CD4-positive, alpha-beta T cell treated with Interleukin-4 for 1 hour (primary cell): ENCODE data around the gene ZMYM4.
"Not testable (repeated sequence)": the region's sequence is repeated elsewhere in the genome, so short reads cannot be mapped to it uniquely, and the experiment has no call there.

Experiments used
- DNase-seq, 2 donors: peaks; one replicate each; pipeline ENCODE4 v3.0.0-alpha.2; 2020 to 2022

The ZMYM4 gene

GRCh38 chr1:35331618-35332017 is 63.1 kb downstream of the ZMYM4 start:
- not testable (repeated sequence) for DNase-seq

- DNase-seq: no peak
Measured at GRCh38 chr1:35334485-35334884, 66.0 kb downstream of the ZMYM4 start.

- DNase-seq: no peak
Measured at GRCh38 chr1:35340519-35340918, 72.0 kb downstream of the ZMYM4 start.

GRCh38 chr1:35345439-35345981 is 77.0 kb downstream of the ZMYM4 start:
- DNase-seq: peak in 1 of 2 donors; percentile 12

GRCh38 chr1:35350872-35351271 is 82.4 kb downstream of the ZMYM4 start:
- DNase-seq: no peak

GRCh38 chr1:35359995-35360394 is 91.5 kb downstream of the ZMYM4 start:
- no peak for DNase-seq

- no peak for DNase-seq
Measured at GRCh38 chr1:35361638-35362037, 93.1 kb downstream of the ZMYM4 start.

GRCh38 chr1:35364741-35365140 is 96.2 kb downstream of the ZMYM4 start:
- no peak for DNase-seq

- no peak for DNase-seq
Measured at GRCh38 chr1:35367914-35368313, 99.4 kb downstream of the ZMYM4 start.

GRCh38 chr1:35369922-35370671 is 101.6 kb downstream of the ZMYM4 start:
- no peak for DNase-seq

- DNase-seq: no peak
Measured at GRCh38 chr1:35371506-35371905, 103.0 kb downstream of the ZMYM4 start.

- DNase-seq: no peak
Measured at GRCh38 chr1:35377555-35377954, 109.0 kb downstream of the ZMYM4 start.

GRCh38 chr1:35379317-35380000 is 111.0 kb downstream of the ZMYM4 start:
- no peak for DNase-seq

GRCh38 chr1:35380111-35380510 is 111.6 kb downstream of the ZMYM4 start:
- not testable (repeated sequence) for DNase-seq

GRCh38 chr1:35382107-35382506 is 113.6 kb downstream of the ZMYM4 start:
- no peak for DNase-seq

- no peak for DNase-seq
Measured at GRCh38 chr1:35386290-35386689, 117.8 kb downstream of the ZMYM4 start.

- no peak for DNase-seq
Measured at GRCh38 chr1:35386959-35387358, 118.5 kb downstream of the ZMYM4 start.

- DNase-seq: no peak
Measured at GRCh38 chr1:35390600-35391494, 122.3 kb downstream of the ZMYM4 start.

- DNase-seq: no peak
Measured at GRCh38 chr1:35394386-35394785, 125.9 kb downstream of the ZMYM4 start.

GRCh38 chr1:35398739-35399138 is 130.2 kb downstream of the ZMYM4 start:
- no peak for DNase-seq

- DNase-seq: no peak
Measured at GRCh38 chr1:35401049-35401448, 132.5 kb downstream of the ZMYM4 start.

- no peak for DNase-seq
Measured at GRCh38 chr1:35406103-35406502, 137.6 kb downstream of the ZMYM4 start.

GRCh38 chr1:35407743-35408142 is 139.2 kb downstream of the ZMYM4 start:
- DNase-seq: no peak
